GM21515 (cell line): ENCODE measurements around the gene LUZP4.
"Not testable (repeated sequence)": the region's sequence is repeated elsewhere in the genome, so short reads cannot be mapped to it uniquely, and the experiment has no call there.

Source experiments
- ATAC-seq: cut with Tn5 transposase; IDR thresholded peaks from one replicate; pipeline ENCODE4 v1.9.1; 2021; ENCODE audit not compliant: unreplicated experiment

LUZP4 gene

DNA sequence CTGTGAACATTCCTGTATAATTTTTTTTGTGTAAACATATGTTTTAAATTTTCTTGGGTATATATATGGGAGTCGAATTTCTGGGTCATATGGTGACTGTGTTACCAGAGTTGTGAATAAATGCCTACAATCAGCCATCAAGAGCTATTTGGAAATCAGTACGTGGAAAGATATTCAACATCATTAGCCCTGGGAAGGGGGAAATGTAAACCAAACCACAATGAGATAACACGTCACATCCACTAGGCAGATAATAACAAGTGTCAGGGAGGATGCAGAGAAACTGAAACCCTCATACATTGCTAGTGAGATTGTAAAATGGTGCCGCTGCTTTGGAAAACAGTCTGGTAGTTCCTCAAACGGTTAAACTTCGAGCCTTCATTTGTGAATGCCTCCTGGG lies 43.9 kb downstream of the LUZP4 start:
- no peak for ATAC-seq

DNA sequence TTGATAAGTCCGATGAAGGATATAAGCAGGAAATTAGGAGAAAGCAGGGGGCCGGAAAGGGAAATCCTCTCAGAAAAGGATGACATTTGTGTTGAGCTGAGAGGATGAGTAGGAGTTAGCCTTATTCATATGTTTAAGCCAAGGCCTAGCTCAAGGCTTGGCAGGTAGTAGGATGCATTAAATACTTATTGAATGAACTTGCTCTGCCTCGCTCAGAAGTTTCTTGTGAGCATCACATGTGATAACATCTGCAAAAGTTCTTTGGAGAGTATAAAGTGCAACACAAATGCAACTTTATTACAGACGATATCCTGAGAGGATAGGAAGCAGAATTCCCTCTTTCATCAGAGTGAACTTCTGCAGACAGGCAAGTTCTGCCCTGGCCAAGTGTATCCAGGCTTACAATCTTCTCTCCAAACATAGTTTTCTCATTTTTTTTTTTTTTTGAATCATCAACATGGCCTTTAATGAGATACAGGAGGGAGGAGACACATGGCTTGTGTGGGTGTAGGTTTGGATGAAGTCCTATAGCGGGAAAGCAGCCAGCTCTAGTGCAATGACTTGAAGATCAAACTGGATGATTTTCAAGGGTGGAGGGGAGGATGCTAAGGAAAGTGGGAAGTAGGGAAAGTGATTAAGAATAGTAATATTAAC lies 48.1 kb downstream of the LUZP4 start:
- ATAC-seq, result no peak

DNA sequence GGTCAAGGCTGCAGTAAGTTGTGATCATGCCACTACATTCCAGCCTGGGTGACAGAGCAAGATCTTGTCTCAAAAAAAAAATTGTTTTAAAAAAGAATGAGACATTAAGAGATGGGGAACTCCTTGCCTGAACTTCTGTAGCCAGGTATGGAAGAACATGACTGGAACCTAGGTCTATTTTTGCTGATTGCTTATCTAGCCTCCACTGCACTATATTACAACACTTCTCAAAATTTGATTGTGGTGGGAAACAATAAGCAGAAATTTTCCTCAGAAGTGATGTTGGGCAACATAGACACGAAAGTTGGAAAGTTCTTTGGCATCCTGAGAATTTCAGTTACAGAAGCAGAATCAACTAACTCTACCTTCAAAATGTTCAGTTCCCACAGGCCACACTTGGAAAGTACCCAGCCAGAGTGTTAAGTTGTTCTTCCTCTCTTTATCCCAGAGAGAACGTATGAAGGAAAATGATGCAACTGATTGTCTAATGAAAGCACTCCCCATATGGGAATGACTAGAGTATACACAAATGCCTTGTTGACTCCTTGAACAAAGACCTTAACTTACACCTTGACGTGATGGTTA lies 50.0 kb downstream of the LUZP4 start:
- ATAC-seq, result no peak

DNA sequence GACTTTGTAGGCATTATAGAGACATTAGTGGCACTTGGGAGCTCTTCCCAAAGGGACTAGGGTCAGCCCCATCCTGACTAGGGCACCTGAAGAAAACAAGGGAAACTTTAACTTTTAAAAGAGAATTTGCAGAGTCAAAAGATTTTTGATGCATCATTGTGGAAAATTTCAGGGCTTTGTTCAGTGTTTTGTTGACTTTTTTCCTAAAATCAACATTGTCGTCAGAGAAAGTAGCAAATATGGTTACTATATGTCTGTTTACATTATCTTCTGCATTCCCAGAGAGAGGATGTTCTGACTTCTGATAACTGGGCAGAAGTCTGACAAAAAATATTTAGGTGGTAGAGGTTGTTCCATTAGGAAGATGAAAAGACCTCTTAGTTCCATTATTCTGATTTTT lies 51.9 kb downstream of the LUZP4 start:
- ATAC-seq, result no peak

- no peak for ATAC-seq
Observed at GRCh38 chrX:115344885-115345614, 55.5 kb downstream of the LUZP4 start.

DNA sequence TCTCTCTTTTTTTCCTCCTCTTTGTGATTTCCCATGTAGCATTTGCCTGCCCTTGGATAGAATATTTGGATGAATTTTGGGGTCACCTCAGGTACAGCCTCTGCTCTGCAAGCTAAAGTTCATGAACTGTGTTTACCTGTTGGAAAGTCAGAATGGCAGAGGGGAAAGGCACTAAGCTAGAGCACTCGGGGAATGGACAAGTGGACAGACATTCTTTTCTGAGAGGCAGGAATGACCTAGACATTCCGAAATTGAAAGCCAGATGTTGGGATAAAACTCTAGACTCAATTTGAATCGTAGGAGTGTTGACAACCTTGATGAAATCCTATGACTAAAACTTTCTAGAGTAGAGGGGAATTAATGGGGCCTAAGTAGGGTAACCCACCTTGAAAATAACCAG lies 56.1 kb downstream of the LUZP4 start:
- ATAC-seq, result no peak

- ATAC-seq, result not testable (repeated sequence)
Observed at GRCh38 chrX:115346738-115347137, 57.2 kb downstream of the LUZP4 start.

GRCh38 chrX:115348446-115349225 lies 59.1 kb downstream of the LUZP4 start:
- no peak for ATAC-seq

DNA sequence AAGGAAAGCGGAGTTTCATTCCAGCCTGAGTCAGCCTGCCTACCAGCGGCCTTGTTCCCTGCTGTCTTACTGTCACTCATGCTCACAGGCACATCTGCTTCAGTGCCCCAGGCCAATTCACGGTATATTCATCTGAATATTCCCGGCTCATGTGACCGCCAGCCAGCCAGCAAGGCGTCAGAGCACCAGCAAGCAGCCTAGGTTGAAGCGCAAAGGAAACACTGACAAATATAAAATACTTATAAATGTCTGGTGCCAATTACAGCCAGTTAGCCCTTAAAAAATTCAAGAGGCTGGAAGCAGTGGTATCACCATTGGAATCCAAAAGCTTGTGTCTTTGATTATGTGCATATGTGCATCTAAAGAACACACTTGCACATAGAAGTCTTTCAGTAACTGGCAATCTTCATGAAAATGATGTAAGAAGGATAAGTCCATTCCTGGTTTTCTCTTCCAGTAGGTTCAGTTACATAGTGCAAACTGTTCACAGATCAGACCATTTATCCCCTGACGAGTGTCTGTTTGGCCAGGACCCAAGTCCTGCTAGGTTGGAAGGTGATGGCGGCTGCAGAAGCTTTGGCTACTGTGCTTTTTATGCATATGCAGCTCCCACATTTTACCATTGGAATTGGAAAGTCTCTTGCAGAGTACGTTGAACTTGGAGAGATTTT lies 61.3 kb downstream of the LUZP4 start:
- ATAC-seq, result no peak

GRCh38 chrX:115356369-115356768 lies 66.9 kb downstream of the LUZP4 start:
- no peak for ATAC-seq
